Osteocyte (in vitro differentiated cells): ENCODE results near the gene ATG5. TPM values are rescaled to one million over a fixed set of nuclear protein-coding genes. Genes with fewer than 3 reads are reported as not detected.

ENCODE experiments used
- DNase-seq: peaks from one replicate; pipeline ENCODE4 v3.0.0; 2021; ENCODE audit warnings: mixed read lengths; ENCODE audit not compliant: unreplicated experiment; ENCODE audit errors: extremely low spot score
- H3K27ac Mint-ChIP-seq: one replicate; pipeline ENCODE4 v1.8.0; 2021; ENCODE audit warnings: mild to moderate bottlenecking, mixed read lengths; ENCODE audit not compliant: unreplicated experiment
- H3K27me3 Mint-ChIP-seq: one replicate; pipeline ENCODE4 v1.8.0; 2021; ENCODE audit warnings: mixed read lengths; ENCODE audit not compliant: unreplicated experiment
- H3K36me3 Mint-ChIP-seq: one replicate; pipeline ENCODE4 v1.8.0; 2021; ENCODE audit warnings: mixed read lengths; ENCODE audit not compliant: unreplicated experiment
- H3K4me1 Mint-ChIP-seq: one replicate; pipeline ENCODE4 v1.8.0; 2021; ENCODE audit warnings: mixed read lengths; ENCODE audit not compliant: unreplicated experiment
- H3K4me3 Mint-ChIP-seq: one replicate; pipeline ENCODE4 v1.8.0; 2021; ENCODE audit warnings: mild to moderate bottlenecking, moderate library complexity, mixed read lengths; ENCODE audit not compliant: unreplicated experiment
- H3K9me3 Mint-ChIP-seq: one replicate; pipeline ENCODE4 v1.8.0; 2021; ENCODE audit warnings: mixed read lengths; ENCODE audit not compliant: unreplicated experiment
- CTCF ChIP-seq: fragments of 200-600 bp; sonication (generic); IDR thresholded peaks from 2 replicates; pipeline ENCODE4 v1.5.0; 2021; ENCODE audit warnings: antibody characterized with exemption, mild to moderate bottlenecking, moderate library complexity
- total RNA-seq: library from RNA; stranded (reverse); gene quantifications from 2 replicates; pipeline ENCODE4 v1.2.1, GENCODE V29; 2021

The ATG5 gene
- total RNA-seq, 1 donor from 2014 or later, result 26.0 TPM

GRCh38 chr6:106204961-106205360 lies 120.6 kb downstream of the ATG5 start:
- no peaks in the 10 kb centered on the region for H3K27me3 Mint-ChIP-seq
- peaks cover 1% of the 10 kb centered on the region for H3K4me1 Mint-ChIP-seq
- H3K27ac Mint-ChIP-seq, result no peak overlapping the region
- no peak for DNase-seq
- peaks cover 14% of the 10 kb centered on the region for H3K36me3 Mint-ChIP-seq
- peaks cover 4% of the 10 kb centered on the region for H3K9me3 Mint-ChIP-seq
- no peak for TF ChIP-seq CTCF
- H3K4me3 Mint-ChIP-seq, result no peak overlapping the region

GRCh38 chr6:106199998-106200397 lies 125.6 kb downstream of the ATG5 start:
- H3K4me1 Mint-ChIP-seq, result peaks cover 11% of the 10 kb centered on the region
- DNase-seq, result no peak
- peaks cover 20% of the 10 kb centered on the region for H3K36me3 Mint-ChIP-seq
- H3K27ac Mint-ChIP-seq, result no peak overlapping the region
- H3K9me3 Mint-ChIP-seq, result no peaks in the 10 kb centered on the region
- no peak for TF ChIP-seq CTCF
- no peaks in the 10 kb centered on the region for H3K27me3 Mint-ChIP-seq
- no peak overlapping the region for H3K4me3 Mint-ChIP-seq

DNA sequence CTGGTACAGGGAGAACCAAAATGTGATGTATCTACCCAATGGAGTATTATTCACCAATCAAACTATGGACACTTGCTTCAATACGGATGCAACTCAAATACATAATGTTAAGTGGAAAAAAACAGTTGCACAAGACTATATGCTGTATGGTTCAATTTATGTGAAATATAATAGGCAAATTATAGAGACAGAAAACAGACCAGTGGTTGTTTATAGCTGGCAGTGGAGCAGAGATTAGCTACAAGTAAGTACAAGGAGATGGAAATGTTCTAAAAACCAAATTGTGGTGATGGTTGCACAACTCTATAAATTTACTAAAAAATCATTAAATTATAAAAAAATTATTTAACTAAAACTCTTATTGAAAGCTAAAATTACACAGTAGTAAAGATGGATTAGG lies 126.2 kb downstream of the ATG5 start:
- peaks cover 11% of the 10 kb centered on the region for H3K4me1 Mint-ChIP-seq
- no peak for DNase-seq
- no peak for TF ChIP-seq CTCF
- no peaks in the 10 kb centered on the region for H3K9me3 Mint-ChIP-seq
- H3K4me3 Mint-ChIP-seq, result no peak overlapping the region
- no peak overlapping the region for H3K27ac Mint-ChIP-seq
- no peaks in the 10 kb centered on the region for H3K27me3 Mint-ChIP-seq
- H3K36me3 Mint-ChIP-seq, result peaks cover 18% of the 10 kb centered on the region

DNA sequence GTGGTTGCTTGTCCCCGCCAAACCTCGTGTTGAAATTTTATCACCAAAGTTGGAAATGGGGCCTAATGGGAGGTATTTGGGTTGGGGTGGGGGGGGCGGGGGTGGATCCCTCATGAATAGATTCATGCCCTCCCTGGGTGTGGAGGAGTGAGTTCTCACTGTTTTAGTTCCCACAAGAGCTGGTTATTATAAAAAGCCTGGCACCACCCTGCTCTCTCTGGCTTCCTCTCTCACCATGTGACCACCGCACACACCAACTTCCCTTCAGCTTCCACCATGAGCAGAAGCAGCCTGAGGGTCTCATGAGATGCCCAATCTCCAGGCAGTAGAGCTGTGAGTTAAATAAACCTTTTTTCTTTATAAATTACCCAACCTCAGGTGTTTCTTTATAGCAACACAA lies 128.1 kb downstream of the ATG5 start:
- no peak for DNase-seq
- peaks cover 25% of the 10 kb centered on the region for H3K36me3 Mint-ChIP-seq
- no peak overlapping the region for H3K27ac Mint-ChIP-seq

More for the DNA sequence above, 128.1 kb downstream of the ATG5 start:
- Mint-ChIP-seq H3K27me3 (no peaks in the 10 kb centered on the region), H3K4me1 (peaks cover 11% of the 10 kb centered on the region), H3K4me3 (no peak overlapping the region), H3K9me3 (no peaks in the 10 kb centered on the region)
- no peak for TF ChIP-seq CTCF
